SK-N-SH (cell line): Measurements from ENCODE around the gene EFCAB6. TPM values are rescaled to one million over a fixed set of nuclear protein-coding genes. Genes with fewer than 3 reads are reported as not detected.

Experiments
- CTCF ChIA-PET: fragments of 300-600, 350-600 bp; formaldehyde crosslinking; extraction: SDS; loops from one replicate; lab custom pipeline; 2021; lab: Yijun Ruan, JAX
- POLR2A ChIA-PET: fragments of 350-600 bp; sonication (Branson Sonifier 250); formaldehyde crosslinking; extraction: SDS; loops from one replicate; lab custom pipeline; 2020; ENCODE audit warnings: antibody characterized with exemption, inconsistent platforms; lab: Yijun Ruan, JAX
- DNase-seq: peaks from one replicate; pipeline ENCODE4 v3.0.0; 2012
- H2AFZ ChIP-seq: fragments of 200-600 bp; sonication (generic); 2 replicates; pipeline ENCODE4 v1.8.1; 2016; ENCODE audit warnings: antibody characterized with exemption, mild to moderate bottlenecking, low read depth
- H3F3A ChIP-seq: fragments of 200-600 bp; sonication (generic); replicated peaks from 2 replicates; pipeline ENCODE3; 2016; ENCODE audit warnings: antibody characterized with exemption, mild to moderate bottlenecking; ENCODE audit not compliant: insufficient read depth
- H3K27ac ChIP-seq, 2 experiments: fragments of 200-500 bp in 1 of 2; fragments of 200-600 bp in 1 of 2; sonication (Bioruptor generic) in 1 of 2; sonication (generic), shearing (Covaris generic) in 1 of 2; 2 replicates each; pipeline versions ENCODE4 v1.5.1 to v1.6.1; 2014 to 2016; ENCODE audit warnings: low read depth in 2 of 2, inconsistent platforms in 1 of 2, low read length in 1 of 2, mild to moderate bottlenecking in 1 of 2, mixed read lengths in 1 of 2
- H3K27me3 ChIP-seq: fragments of 200-600 bp; sonication (generic), shearing (Covaris generic); 2 replicates; pipeline ENCODE4 v1.6.1; 2016; ENCODE audit warnings: mixed run types; ENCODE audit not compliant: insufficient read depth
- H3K36me3 ChIP-seq, 2 experiments: fragments of 200-500 bp in 1 of 2; fragments of 200-600 bp in 1 of 2; sonication (Bioruptor generic) in 1 of 2; sonication (generic) in 1 of 2; replicated peaks in 1 of 2; 2 replicates each; pipeline versions ENCODE3 to v1.5.1; 2014 to 2016; ENCODE audit warnings: low read length in 1 of 2, mild to moderate bottlenecking in 1 of 2; ENCODE audit not compliant: insufficient read depth in 2 of 2, control insufficient read depth in 1 of 2
- H3K4me1 ChIP-seq, 2 experiments: fragments of 200-500 bp in 1 of 2; fragments of 200-600 bp in 1 of 2; sonication (Bioruptor generic) in 1 of 2; sonication (generic), shearing (Covaris generic) in 1 of 2; 2 replicates each; pipeline versions ENCODE4 v1.5.1 to v1.6.1; 2014 to 2016; ENCODE audit warnings: low read depth in 1 of 2, low read length in 1 of 2, mixed run types in 1 of 2; ENCODE audit not compliant: insufficient read depth in 2 of 2, control insufficient read depth in 1 of 2
- H3K4me2 ChIP-seq: fragments of 200-600 bp; sonication (generic), shearing (Covaris generic); 2 replicates; pipeline ENCODE4 v1.6.1; 2017; ENCODE audit warnings: mixed run types
- H3K4me3 ChIP-seq, 2 experiments: fragments of 200-500 bp in 1 of 2; fragments of 200-600 bp in 1 of 2; sonication (Bioruptor generic) in 1 of 2; sonication (generic), shearing (Covaris generic) in 1 of 2; 2 replicates each; pipeline versions ENCODE4 v1.5.1 to v1.8.1; 2014 to 2016; ENCODE audit warnings: low read depth in 2 of 2, inconsistent platforms in 1 of 2, low read length in 1 of 2, mild to moderate bottlenecking in 1 of 2, mixed read lengths in 1 of 2, moderate library complexity in 1 of 2
- H3K79me2 ChIP-seq: fragments of 200-600 bp; sonication (generic); 2 replicates; pipeline ENCODE4 v1.8.1; 2017; ENCODE audit warnings: mild to moderate bottlenecking; ENCODE audit not compliant: insufficient read depth
- H3K9ac ChIP-seq: fragments of 200-600 bp; sonication (generic); 2 replicates; pipeline ENCODE4 v1.6.1; 2017; ENCODE audit warnings: mixed run types
- H3K9me2 ChIP-seq: fragments of 200-600 bp; sonication (generic); 2 replicates; pipeline ENCODE4 v1.6.1; 2017; ENCODE audit warnings: mixed run types
- H3K9me3 ChIP-seq: fragments of 200-600 bp; sonication (generic); 2 replicates; pipeline ENCODE4 v1.6.1; 2017; ENCODE audit warnings: mixed run types, mild to moderate bottlenecking, moderate library complexity
- H4K20me1 ChIP-seq: fragments of 200-600 bp; sonication (generic); 2 replicates; pipeline ENCODE4 v1.6.1; 2017; ENCODE audit warnings: mild to moderate bottlenecking, mixed run types; ENCODE audit not compliant: insufficient read depth
- CHD2 ChIP-seq: fragments of 150-350 bp; IDR thresholded peaks from 2 replicates; pipeline ENCODE4 v1.6.1; 2018; ENCODE audit warnings: low read length; ENCODE audit not compliant: partially characterized antibody
- FOSL2 ChIP-seq: IDR thresholded peaks from 2 replicates; pipeline ENCODE4 v1.4.0; 2012; ENCODE audit warnings: low read depth, mild to moderate bottlenecking, moderate library complexity, borderline replicate concordance
- FOXJ3 ChIP-seq: sonication (generic); formaldehyde crosslinking; IDR thresholded peaks from 2 replicates; pipeline ENCODE4 v1.5.1; 2020; ENCODE audit warnings: mild to moderate bottlenecking, missing genetic modification reagents
- GABPA ChIP-seq: IDR thresholded peaks from 2 replicates; pipeline ENCODE4 v1.4.0; 2012; ENCODE audit warnings: low read depth, mild to moderate bottlenecking
- GATA2 ChIP-seq: sonication (generic); formaldehyde crosslinking; IDR thresholded peaks from 2 replicates; pipeline ENCODE4 v1.5.0; 2020; ENCODE audit warnings: mild to moderate bottlenecking, missing genetic modification reagents
- JUND ChIP-seq: IDR thresholded peaks from 2 replicates; pipeline ENCODE4 v1.4.0; 2012
- NRF1 ChIP-seq: IDR thresholded peaks from 2 replicates; pipeline ENCODE4 v1.6.1; 2012; ENCODE audit warnings: low read depth, mild to moderate bottlenecking, low read length
- POLR2AphosphoS5 ChIP-seq: IDR thresholded peaks from 2 replicates; pipeline ENCODE4 v1.6.1; 2012; ENCODE audit warnings: low read depth, low read length
- RFX5 ChIP-seq: IDR thresholded peaks from 2 replicates; pipeline ENCODE4 v1.6.1; 2012; ENCODE audit warnings: mild to moderate bottlenecking, improper control_type of control experiment, low read length
- TCF12 ChIP-seq: IDR thresholded peaks from 2 replicates; pipeline ENCODE4 v1.4.0; 2012
- TEAD4 ChIP-seq: IDR thresholded peaks from 2 replicates; pipeline ENCODE4 v1.4.0; 2012; ENCODE audit warnings: mild to moderate bottlenecking, borderline replicate concordance; ENCODE audit not compliant: insufficient read depth
- YY1 ChIP-seq: IDR thresholded peaks from 2 replicates; pipeline ENCODE4 v1.4.0; 2012; ENCODE audit warnings: low read depth, mild to moderate bottlenecking
- WGBS: methylation state at CpG from one replicate; pipeline ENCODE4 v1.1.6; 2017; ENCODE audit warnings: low lambda C conversion rate; 5-methylcytosine and 5-hydroxymethylcytosine counted together
- polyA plus RNA-seq, 3 experiments: library from polyadenylated mRNA; depleted of rRNA; stranded (reverse); fragments of >200 nt; gene quantifications; 2 replicates each; pipeline ENCODE4 v1.2.3, GENCODE V29; 2012
- TF ChIP-seq, protein P1 (sequence below): IDR thresholded peaks from 2 replicates; pipeline ENCODE4 v1.4.0; 2012; ENCODE audit warnings: low read depth
- TF ChIP-seq, protein P2 (sequence below): fragments of 150-350 bp; IDR thresholded peaks from 2 replicates; pipeline ENCODE4 v1.6.1; 2016; ENCODE audit warnings: mild to moderate bottlenecking, low read depth, low read length
- TF ChIP-seq, protein P3 (sequence below): fragments of 150-350 bp; IDR thresholded peaks from 2 replicates; pipeline ENCODE4 v1.6.1; 2017; ENCODE audit warnings: antibody characterized with exemption, low read length, low read depth, borderline replicate concordance
- TF ChIP-seq, protein P4 (sequence below): fragments of 200-600 bp; sonication (generic); IDR thresholded peaks from 2 replicates; pipeline ENCODE4 v1.6.1; 2017; ENCODE audit warnings: antibody characterized with exemption, mild to moderate bottlenecking, moderate library complexity
- TF ChIP-seq, protein P5 (sequence below): IDR thresholded peaks from 2 replicates; pipeline ENCODE4 v1.4.0; 2012; ENCODE audit warnings: low read depth, borderline replicate concordance

EFCAB6 gene
- polyA plus RNA-seq, 1 of the 3 experiments (the other 2 are of a cell fraction): 0.46 TPM

DNA sequence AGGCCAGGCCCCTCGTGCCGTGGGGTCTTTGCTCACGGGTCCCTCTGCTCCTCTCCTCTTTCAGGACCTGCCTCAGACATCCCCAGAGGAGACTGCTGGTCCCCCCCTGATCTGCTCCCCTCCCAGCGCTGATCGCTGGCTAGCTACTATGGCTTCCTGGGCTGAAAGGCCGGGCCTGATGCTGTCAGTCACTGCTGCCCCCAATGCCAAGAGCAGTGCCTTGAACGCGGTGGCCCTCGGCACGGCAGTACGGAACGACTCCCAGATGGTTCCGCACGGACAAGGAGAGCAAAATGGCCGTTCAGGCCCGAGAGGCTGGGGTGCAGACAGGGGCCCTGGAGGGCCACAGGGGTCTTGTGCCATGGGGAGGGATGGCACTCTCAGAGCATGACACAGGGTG is 28.7 kb upstream of the EFCAB6 start:
- Histone ChIP-seq H3K4me2 (no peak overlapping the region), H3F3A (no peaks in the 10 kb centered on the region), H3K4me3 (no peak overlapping the region), H3K4me1 (peaks cover 0 to 22% of the 10 kb centered on the region in 2 experiments; a peak in 1 of 4 replicates), H2AFZ (no peak overlapping the region), H3K9me2 (no peaks in the 10 kb centered on the region), H3K9ac (no peak overlapping the region), H3K27me3 (no peaks in the 10 kb centered on the region), H4K20me1 (no peaks in the 10 kb centered on the region), H3K9me3 (no peaks in the 10 kb centered on the region), H3K36me3 (no peaks in the 10 kb centered on the region), H3K79me2 (no peaks in the 10 kb centered on the region), H3K27ac (no peak overlapping the region)
- ChIA-PET CTCF (interaction anchor here (0.6 to 0.8 kb wide), 2 partner anchors 44 to 49 kb away, joined by 3 read pairs; no protein-coding TSS in a partner anchor), POLR2A (no interaction called here)
- DNase-seq: no peak
- WGBS: 60% methylated on average over 1 of the region's 16 CpGs
- no peak for TF ChIP-seq TCF12
- TF ChIP-seq, protein P1, sequence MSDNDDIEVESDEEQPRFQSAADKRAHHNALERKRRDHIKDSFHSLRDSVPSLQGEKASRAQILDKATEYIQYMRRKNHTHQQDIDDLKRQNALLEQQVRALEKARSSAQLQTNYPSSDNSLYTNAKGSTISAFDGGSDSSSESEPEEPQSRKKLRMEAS: no peak
- TF ChIP-seq, protein P2, sequence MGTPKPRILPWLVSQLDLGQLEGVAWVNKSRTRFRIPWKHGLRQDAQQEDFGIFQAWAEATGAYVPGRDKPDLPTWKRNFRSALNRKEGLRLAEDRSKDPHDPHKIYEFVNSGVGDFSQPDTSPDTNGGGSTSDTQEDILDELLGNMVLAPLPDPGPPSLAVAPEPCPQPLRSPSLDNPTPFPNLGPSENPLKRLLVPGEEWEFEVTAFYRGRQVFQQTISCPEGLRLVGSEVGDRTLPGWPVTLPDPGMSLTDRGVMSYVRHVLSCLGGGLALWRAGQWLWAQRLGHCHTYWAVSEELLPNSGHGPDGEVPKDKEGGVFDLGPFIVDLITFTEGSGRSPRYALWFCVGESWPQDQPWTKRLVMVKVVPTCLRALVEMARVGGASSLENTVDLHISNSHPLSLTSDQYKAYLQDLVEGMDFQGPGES: no peak
- no peak for TF ChIP-seq GATA2 (CRISPR knock-in tag)
- no peak for TF ChIP-seq YY1
- no peak for TF ChIP-seq POLR2AphosphoS5
- TF ChIP-seq, protein P3, sequence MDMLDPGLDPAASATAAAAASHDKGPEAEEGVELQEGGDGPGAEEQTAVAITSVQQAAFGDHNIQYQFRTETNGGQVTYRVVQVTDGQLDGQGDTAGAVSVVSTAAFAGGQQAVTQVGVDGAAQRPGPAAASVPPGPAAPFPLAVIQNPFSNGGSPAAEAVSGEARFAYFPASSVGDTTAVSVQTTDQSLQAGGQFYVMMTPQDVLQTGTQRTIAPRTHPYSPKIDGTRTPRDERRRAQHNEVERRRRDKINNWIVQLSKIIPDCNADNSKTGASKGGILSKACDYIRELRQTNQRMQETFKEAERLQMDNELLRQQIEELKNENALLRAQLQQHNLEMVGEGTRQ: no peak
- TF ChIP-seq, protein P4, sequence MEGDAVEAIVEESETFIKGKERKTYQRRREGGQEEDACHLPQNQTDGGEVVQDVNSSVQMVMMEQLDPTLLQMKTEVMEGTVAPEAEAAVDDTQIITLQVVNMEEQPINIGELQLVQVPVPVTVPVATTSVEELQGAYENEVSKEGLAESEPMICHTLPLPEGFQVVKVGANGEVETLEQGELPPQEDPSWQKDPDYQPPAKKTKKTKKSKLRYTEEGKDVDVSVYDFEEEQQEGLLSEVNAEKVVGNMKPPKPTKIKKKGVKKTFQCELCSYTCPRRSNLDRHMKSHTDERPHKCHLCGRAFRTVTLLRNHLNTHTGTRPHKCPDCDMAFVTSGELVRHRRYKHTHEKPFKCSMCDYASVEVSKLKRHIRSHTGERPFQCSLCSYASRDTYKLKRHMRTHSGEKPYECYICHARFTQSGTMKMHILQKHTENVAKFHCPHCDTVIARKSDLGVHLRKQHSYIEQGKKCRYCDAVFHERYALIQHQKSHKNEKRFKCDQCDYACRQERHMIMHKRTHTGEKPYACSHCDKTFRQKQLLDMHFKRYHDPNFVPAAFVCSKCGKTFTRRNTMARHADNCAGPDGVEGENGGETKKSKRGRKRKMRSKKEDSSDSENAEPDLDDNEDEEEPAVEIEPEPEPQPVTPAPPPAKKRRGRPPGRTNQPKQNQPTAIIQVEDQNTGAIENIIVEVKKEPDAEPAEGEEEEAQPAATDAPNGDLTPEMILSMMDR: no peak
- no peak for TF ChIP-seq GABPA
- TF ChIP-seq FOXJ3 (CRISPR knock-in tag): no peak
- no peak for TF ChIP-seq JUND
- no peak for TF ChIP-seq CHD2
- TF ChIP-seq, protein P5, sequence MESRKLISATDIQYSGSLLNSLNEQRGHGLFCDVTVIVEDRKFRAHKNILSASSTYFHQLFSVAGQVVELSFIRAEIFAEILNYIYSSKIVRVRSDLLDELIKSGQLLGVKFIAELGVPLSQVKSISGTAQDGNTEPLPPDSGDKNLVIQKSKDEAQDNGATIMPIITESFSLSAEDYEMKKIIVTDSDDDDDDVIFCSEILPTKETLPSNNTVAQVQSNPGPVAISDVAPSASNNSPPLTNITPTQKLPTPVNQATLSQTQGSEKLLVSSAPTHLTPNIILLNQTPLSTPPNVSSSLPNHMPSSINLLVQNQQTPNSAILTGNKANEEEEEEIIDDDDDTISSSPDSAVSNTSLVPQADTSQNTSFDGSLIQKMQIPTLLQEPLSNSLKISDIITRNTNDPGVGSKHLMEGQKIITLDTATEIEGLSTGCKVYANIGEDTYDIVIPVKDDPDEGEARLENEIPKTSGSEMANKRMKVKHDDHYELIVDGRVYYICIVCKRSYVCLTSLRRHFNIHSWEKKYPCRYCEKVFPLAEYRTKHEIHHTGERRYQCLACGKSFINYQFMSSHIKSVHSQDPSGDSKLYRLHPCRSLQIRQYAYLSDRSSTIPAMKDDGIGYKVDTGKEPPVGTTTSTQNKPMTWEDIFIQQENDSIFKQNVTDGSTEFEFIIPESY: no peak
- TF ChIP-seq FOSL2: no peak
- no peak for TF ChIP-seq RFX5
- no peak for TF ChIP-seq NRF1
- no peak for TF ChIP-seq TEAD4
